ENCODE results near the gene CDC16.
"Not testable (repeated sequence)": the region's sequence is repeated elsewhere in the genome, so short reads cannot be mapped to it uniquely, and the experiment has no call there.

CDC16 gene

DNA sequence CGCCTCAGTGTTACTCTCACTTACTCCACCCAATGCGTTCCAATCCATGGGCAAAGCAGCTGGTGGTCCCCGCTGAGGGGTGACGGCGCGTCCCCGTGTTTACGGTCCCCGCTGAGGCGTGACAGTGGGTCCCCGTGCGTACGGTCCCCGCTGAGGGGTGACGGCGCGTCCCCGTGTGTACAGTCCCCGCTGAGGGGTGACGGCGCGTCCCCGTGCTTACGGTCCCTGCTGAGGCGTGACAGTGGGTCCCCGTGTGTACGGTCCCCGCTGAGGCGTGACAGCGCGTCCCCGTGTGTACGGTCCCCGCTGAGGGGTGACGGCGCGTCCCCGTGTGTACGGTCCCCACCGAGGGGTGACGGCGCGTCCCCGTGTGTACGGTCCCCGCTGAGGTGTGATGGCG, 36.1 kb upstream of the CDC16 start:
- H3K27ac ChIP-seq, result no peak overlapping the region
- no peaks in the 10 kb centered on the region for H3K27me3 ChIP-seq (ENCODE audit: insufficient read depth, low read depth)
- no peak overlapping the region for H3K4me3 ChIP-seq (IDR thresholded peaks at IDR 0.05; ENCODE audit: insufficient read depth, low read depth, low read length)
- no peaks in the 10 kb centered on the region for H3K4me1 ChIP-seq (ENCODE audit: low read depth, poor library complexity, severe bottlenecking)
- TF ChIP-seq, protein P1, sequence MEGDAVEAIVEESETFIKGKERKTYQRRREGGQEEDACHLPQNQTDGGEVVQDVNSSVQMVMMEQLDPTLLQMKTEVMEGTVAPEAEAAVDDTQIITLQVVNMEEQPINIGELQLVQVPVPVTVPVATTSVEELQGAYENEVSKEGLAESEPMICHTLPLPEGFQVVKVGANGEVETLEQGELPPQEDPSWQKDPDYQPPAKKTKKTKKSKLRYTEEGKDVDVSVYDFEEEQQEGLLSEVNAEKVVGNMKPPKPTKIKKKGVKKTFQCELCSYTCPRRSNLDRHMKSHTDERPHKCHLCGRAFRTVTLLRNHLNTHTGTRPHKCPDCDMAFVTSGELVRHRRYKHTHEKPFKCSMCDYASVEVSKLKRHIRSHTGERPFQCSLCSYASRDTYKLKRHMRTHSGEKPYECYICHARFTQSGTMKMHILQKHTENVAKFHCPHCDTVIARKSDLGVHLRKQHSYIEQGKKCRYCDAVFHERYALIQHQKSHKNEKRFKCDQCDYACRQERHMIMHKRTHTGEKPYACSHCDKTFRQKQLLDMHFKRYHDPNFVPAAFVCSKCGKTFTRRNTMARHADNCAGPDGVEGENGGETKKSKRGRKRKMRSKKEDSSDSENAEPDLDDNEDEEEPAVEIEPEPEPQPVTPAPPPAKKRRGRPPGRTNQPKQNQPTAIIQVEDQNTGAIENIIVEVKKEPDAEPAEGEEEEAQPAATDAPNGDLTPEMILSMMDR (conservative IDR thresholded peaks at IDR 0.05; ENCODE audit: low read depth, low read length), result no peak
- H2AFZ ChIP-seq (ENCODE audit: low read depth), result no peak overlapping the region
- H3K36me3 ChIP-seq (ENCODE audit: insufficient read depth), result no peaks in the 10 kb centered on the region
- H4K20me1 ChIP-seq (ENCODE audit: insufficient read depth), result no peaks in the 10 kb centered on the region
- no peaks in the 10 kb centered on the region for H3K79me2 ChIP-seq (ENCODE audit: insufficient read depth, low read depth)
- no peak overlapping the region for H3K4me2 ChIP-seq
- H3K9ac ChIP-seq, result no peak overlapping the region

DNA sequence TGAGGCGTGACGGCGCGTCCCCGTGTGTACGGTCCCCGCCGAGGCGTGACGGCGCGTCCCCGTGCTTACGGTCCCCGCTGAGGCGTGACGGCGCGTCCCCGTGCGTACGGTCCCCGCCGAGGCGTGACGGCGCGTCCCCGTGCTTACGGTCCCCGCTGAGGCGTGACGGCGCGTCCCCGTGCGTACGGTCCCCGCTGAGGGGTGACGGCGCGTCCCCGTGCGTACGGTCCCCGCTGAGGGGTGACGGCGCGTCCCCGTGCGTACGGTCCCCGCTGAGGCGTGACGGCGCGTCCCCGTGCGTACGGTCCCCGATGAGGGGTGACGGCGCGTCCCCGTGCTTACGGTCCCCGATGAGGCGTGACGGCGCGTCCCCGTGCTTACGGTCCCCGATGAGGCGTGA, 35.2 kb upstream of the CDC16 start:
- H3K9ac ChIP-seq; H3K27me3 ChIP-seq (ENCODE audit: insufficient read depth, low read depth); H3K4me3 ChIP-seq (IDR thresholded peaks at IDR 0.05; ENCODE audit: insufficient read depth, low read depth, low read length); H3K36me3 ChIP-seq (ENCODE audit: insufficient read depth); H2AFZ ChIP-seq (ENCODE audit: low read depth); H3K4me1 ChIP-seq (ENCODE audit: low read depth, poor library complexity, severe bottlenecking); H3K79me2 ChIP-seq (ENCODE audit: insufficient read depth, low read depth); H3K4me2 ChIP-seq; H4K20me1 ChIP-seq (ENCODE audit: insufficient read depth); H3K27ac ChIP-seq: not testable (repeated sequence)

DNA sequence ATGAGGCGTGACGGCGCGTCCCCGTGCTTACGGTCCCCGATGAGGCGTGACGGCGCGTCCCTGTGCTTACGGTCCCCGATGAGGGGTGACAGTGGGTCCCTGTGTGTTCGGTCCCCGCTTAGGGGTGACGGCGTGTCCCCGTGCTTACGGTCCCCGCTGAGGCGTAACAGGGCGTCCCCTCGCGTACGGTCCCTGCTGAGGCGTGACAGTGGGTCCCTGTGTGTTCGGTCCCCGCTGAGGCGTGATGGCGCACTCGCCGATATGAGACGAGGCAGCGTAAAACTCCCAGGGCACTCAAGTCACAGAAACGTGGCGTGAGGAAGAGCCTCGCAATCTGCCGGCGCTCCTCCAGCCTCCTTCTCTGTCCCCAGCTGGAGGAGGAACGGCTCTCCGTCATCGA, 34.7 kb upstream of the CDC16 start:
- no peak overlapping the region for H3K9ac ChIP-seq
- H3K4me3 ChIP-seq (IDR thresholded peaks at IDR 0.05; ENCODE audit: insufficient read depth, low read depth, low read length), result no peak overlapping the region
- H3K4me2 ChIP-seq, result no peak overlapping the region
- TF ChIP-seq, protein P1 (conservative IDR thresholded peaks at IDR 0.05; ENCODE audit: low read depth, low read length), result no peak
- no peaks in the 10 kb centered on the region for H3K79me2 ChIP-seq (ENCODE audit: insufficient read depth, low read depth)
- H4K20me1 ChIP-seq (ENCODE audit: insufficient read depth), result no peaks in the 10 kb centered on the region
- no peaks in the 10 kb centered on the region for H3K27me3 ChIP-seq (ENCODE audit: insufficient read depth, low read depth)
- no peaks in the 10 kb centered on the region for H3K36me3 ChIP-seq (ENCODE audit: insufficient read depth)
- no peak overlapping the region for H3K27ac ChIP-seq
- H3K4me1 ChIP-seq (ENCODE audit: low read depth, poor library complexity, severe bottlenecking), result no peaks in the 10 kb centered on the region
- no peak overlapping the region for H2AFZ ChIP-seq (ENCODE audit: low read depth)

DNA sequence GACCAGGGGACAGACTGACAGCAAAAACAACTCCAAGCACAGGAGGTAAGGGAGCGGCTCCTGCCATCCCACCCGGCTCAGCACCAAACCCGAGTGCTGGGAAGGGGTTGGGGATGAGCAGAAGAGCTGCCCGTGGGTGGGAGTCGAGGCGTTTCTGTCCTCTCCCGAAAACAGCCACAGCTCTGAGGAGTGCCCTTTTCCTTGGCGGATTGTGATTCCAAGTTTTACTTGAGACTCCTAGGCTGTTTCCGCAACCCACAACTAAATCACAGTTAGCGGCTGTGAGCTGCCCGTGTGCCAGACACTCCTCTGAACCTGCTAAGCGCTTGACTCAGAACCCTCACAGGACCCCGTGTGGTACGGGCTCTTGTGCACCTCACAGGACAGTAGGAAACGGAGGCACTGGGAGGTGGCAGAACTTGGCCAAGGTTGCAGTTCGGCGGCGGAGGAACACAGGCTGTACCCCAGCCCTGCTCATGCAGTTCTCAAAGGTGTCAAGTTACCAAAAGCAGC, 34.2 kb upstream of the CDC16 start:
- no peaks in the 10 kb centered on the region for H3K27me3 ChIP-seq (ENCODE audit: insufficient read depth, low read depth)
- no peaks in the 10 kb centered on the region for H3K79me2 ChIP-seq (ENCODE audit: insufficient read depth, low read depth)
- H3K27ac ChIP-seq, result no peak overlapping the region
- no peak overlapping the region for H2AFZ ChIP-seq (ENCODE audit: low read depth)
- TF ChIP-seq, protein P1 (conservative IDR thresholded peaks at IDR 0.05; ENCODE audit: low read depth, low read length), result no peak
- no peak overlapping the region for H3K9ac ChIP-seq
- H3K36me3 ChIP-seq (ENCODE audit: insufficient read depth), result no peaks in the 10 kb centered on the region
- no peaks in the 10 kb centered on the region for H4K20me1 ChIP-seq (ENCODE audit: insufficient read depth)
- H3K4me1 ChIP-seq (ENCODE audit: low read depth, poor library complexity, severe bottlenecking), result no peaks in the 10 kb centered on the region
- H3K4me3 ChIP-seq (IDR thresholded peaks at IDR 0.05; ENCODE audit: insufficient read depth, low read depth, low read length), result no peak overlapping the region
- no peak overlapping the region for H3K4me2 ChIP-seq

DNA sequence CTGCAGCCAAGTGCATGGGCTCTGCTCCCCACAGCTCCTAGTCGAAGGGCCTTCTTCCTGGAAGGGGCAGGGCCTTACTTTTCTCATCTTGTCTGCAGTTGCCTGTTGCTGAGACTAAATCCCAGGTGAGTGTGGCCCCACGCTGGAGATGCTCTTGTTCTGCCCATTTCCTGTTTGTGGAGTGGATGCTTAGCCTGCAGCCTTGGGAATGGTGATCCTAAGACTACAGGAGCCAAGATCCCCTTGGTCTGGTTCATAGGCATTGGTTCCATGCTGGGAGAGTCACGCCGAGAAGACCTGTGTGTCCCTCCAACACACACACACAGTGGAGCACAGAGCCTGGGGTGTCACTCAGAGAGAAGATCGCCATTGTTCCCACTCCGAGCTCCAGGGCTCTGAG, 32.1 kb upstream of the CDC16 start:
- H3K9ac ChIP-seq, result no peak overlapping the region
- no peak overlapping the region for H3K4me2 ChIP-seq
- TF ChIP-seq, protein P1 (conservative IDR thresholded peaks at IDR 0.05; ENCODE audit: low read depth, low read length), result no peak
- H3K4me3 ChIP-seq (IDR thresholded peaks at IDR 0.05; ENCODE audit: insufficient read depth, low read depth, low read length), result no peak overlapping the region
- no peaks in the 10 kb centered on the region for H3K27me3 ChIP-seq (ENCODE audit: insufficient read depth, low read depth)
- no peaks in the 10 kb centered on the region for H3K4me1 ChIP-seq (ENCODE audit: low read depth, poor library complexity, severe bottlenecking)
- H3K36me3 ChIP-seq (ENCODE audit: insufficient read depth), result no peaks in the 10 kb centered on the region
- H3K79me2 ChIP-seq (ENCODE audit: insufficient read depth, low read depth), result no peaks in the 10 kb centered on the region
- no peak overlapping the region for H2AFZ ChIP-seq (ENCODE audit: low read depth)
- H4K20me1 ChIP-seq (ENCODE audit: insufficient read depth), result no peaks in the 10 kb centered on the region
- H3K27ac ChIP-seq, result no peak overlapping the region
